ENCODE results near the gene GPC1. TPM values are rescaled to one million over a fixed set of nuclear protein-coding genes. Genes with fewer than 3 reads are reported as not detected.

GPC1 gene
- total RNA-seq, 1 donor from 2014 or later: 252 TPM

- TF ChIP-seq EZH2 (IDR thresholded peaks at IDR 0.05; ENCODE audit: insufficient read depth, low read length): no peak
- TF ChIP-seq CTCF (IDR thresholded peaks at IDR 0.05; ENCODE audit: insufficient read depth, low read depth, low read length): no peak
- Histone ChIP-seq H4K20me1 (ENCODE audit: insufficient read depth, low read length) (no peaks in the 10 kb centered on the region), H3K4me1 (ENCODE audit: insufficient read depth, low read length) (peaks cover 5% of the 10 kb centered on the region), H3K9ac (ENCODE audit: low read length) (no peak overlapping the region), H3K27me3 (ENCODE audit: insufficient read depth, low read length) (no peaks in the 10 kb centered on the region), H3K27ac (ENCODE audit: low read depth, low read length) (no peak overlapping the region), H2AFZ (ENCODE audit: low read depth, low read length) (no peak overlapping the region), H3K9me3 (ENCODE audit: insufficient read depth, low read depth, low read length) (no peaks in the 10 kb centered on the region), H3K4me2 (ENCODE audit: low read length) (no peak overlapping the region), H3K36me3 (ENCODE audit: insufficient read depth, low read length) (no peaks in the 10 kb centered on the region), H3K4me3 (ENCODE audit: insufficient read depth, low read depth, low read length) (no peak overlapping the region), H3K79me2 (ENCODE audit: insufficient read depth, low read length) (no peaks in the 10 kb centered on the region)
- DNase-seq (ENCODE audit: low read depth) (no peak), FAIRE-seq (no peak)
- no peaks in the 10 kb centered on the region for H3K9me3 Mint-ChIP-seq (ENCODE audit: unreplicated experiment)
- H3K36me3 Mint-ChIP-seq (ENCODE audit: low read depth, unreplicated experiment): no peaks in the 10 kb centered on the region
- H3K4me3 Mint-ChIP-seq (ENCODE audit: unreplicated experiment): no peak overlapping the region
- no peaks in the 10 kb centered on the region for H3K4me1 Mint-ChIP-seq (ENCODE audit: low read depth, unreplicated experiment)
- H3K27ac Mint-ChIP-seq (ENCODE audit: unreplicated experiment): no peak overlapping the region
- H3K27me3 Mint-ChIP-seq (ENCODE audit: low read depth, unreplicated experiment): peaks cover 46% of the 10 kb centered on the region
These were observed 36.7 kb upstream of the GPC1 start for GRCh38 chr2:240398661-240399267.

GRCh38 chr2:240399419-240400324, 35.8 kb upstream of the GPC1 start:
- H3K4me2 ChIP-seq (ENCODE audit: low read length): no peak overlapping the region
- H3K27ac Mint-ChIP-seq (ENCODE audit: unreplicated experiment): no peak overlapping the region
- no peaks in the 10 kb centered on the region for H4K20me1 ChIP-seq (ENCODE audit: insufficient read depth, low read length)
- peaks cover 46% of the 10 kb centered on the region for H3K27me3 Mint-ChIP-seq (ENCODE audit: low read depth, unreplicated experiment)
- FAIRE-seq (no peak), DNase-seq (ENCODE audit: low read depth) (no peak)
- H3K36me3 Mint-ChIP-seq (ENCODE audit: low read depth, unreplicated experiment): no peaks in the 10 kb centered on the region
- H3K4me1 ChIP-seq (ENCODE audit: insufficient read depth, low read length): peaks cover 3% of the 10 kb centered on the region
- no peaks in the 10 kb centered on the region for H3K4me1 Mint-ChIP-seq (ENCODE audit: low read depth, unreplicated experiment)
- no peaks in the 10 kb centered on the region for H3K27me3 ChIP-seq (ENCODE audit: insufficient read depth, low read length)
- H3K27ac ChIP-seq (ENCODE audit: low read depth, low read length): no peak overlapping the region
- H3K79me2 ChIP-seq (ENCODE audit: insufficient read depth, low read length): no peaks in the 10 kb centered on the region
- no peak overlapping the region for H2AFZ ChIP-seq (ENCODE audit: low read depth, low read length)
- H3K4me3 Mint-ChIP-seq (ENCODE audit: unreplicated experiment): no peak overlapping the region
- no peak overlapping the region for H3K4me3 ChIP-seq (ENCODE audit: insufficient read depth, low read depth, low read length)
- no peak for TF ChIP-seq EZH2 (IDR thresholded peaks at IDR 0.05; ENCODE audit: insufficient read depth, low read length)
- TF ChIP-seq CTCF (IDR thresholded peaks at IDR 0.05; ENCODE audit: insufficient read depth, low read depth, low read length): no peak
- no peaks in the 10 kb centered on the region for H3K9me3 Mint-ChIP-seq (ENCODE audit: unreplicated experiment)
- no peaks in the 10 kb centered on the region for H3K36me3 ChIP-seq (ENCODE audit: insufficient read depth, low read length)
- H3K9ac ChIP-seq (ENCODE audit: low read length): no peak overlapping the region
- H3K9me3 ChIP-seq (ENCODE audit: insufficient read depth, low read depth, low read length): no peaks in the 10 kb centered on the region

All from astrocyte (in vitro differentiated cells and primary cell).